NCI-H774 (cell line): Measurements from ENCODE around the gene PCDHA7.
"Not testable (repeated sequence)": the region's sequence is repeated elsewhere in the genome, so short reads cannot be mapped to it uniquely, and the experiment has no call there.

ENCODE experiments used
- DNase-seq: peaks from one replicate; lab custom pipeline; 2025; lab: John Stamatoyannopoulos, UW

Gene PCDHA7, protein sequence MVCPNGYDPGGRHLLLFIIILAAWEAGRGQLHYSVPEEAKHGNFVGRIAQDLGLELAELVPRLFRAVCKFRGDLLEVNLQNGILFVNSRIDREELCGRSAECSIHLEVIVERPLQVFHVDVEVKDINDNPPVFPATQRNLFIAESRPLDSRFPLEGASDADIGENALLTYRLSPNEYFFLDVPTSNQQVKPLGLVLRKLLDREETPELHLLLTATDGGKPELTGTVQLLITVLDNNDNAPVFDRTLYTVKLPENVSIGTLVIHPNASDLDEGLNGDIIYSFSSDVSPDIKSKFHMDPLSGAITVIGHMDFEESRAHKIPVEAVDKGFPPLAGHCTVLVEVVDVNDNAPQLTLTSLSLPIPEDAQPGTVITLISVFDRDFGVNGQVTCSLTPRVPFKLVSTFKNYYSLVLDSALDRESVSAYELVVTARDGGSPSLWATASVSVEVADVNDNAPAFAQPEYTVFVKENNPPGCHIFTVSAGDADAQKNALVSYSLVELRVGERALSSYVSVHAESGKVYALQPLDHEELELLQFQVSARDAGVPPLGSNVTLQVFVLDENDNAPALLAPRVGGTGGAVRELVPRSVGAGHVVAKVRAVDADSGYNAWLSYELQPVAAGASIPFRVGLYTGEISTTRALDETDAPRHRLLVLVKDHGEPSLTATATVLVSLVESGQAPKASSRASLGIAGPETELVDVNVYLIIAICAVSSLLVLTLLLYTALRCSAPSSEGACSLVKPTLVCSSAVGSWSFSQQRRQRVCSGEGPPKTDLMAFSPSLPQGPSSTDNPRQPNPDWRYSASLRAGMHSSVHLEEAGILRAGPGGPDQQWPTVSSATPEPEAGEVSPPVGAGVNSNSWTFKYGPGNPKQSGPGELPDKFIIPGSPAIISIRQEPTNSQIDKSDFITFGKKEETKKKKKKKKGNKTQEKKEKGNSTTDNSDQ

DNA sequence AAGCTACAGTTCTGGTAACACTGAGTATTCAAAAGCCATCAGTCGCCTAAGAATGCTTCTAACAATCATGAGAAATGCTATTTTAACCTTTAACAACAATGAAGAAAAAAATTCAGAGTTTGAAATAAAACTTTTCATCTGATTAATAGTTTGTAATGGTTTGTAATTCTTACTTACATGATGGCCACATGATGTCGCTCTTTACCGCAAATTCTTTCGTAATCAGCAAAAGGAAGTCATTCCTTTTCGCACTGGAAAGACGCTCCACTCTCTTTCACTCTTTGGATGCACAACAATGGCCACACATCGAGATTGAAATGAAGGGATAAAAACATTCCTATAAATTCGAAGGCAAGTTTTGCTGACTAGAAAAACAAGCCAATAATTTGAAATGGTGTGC is at the start of gene PCDHA7:
Gene PCDHA7 (plus strand): TSS at position 277 of the 400 bp plus-strand sequence. CDS start 115 bp downstream, at position 392.
- no peak for DNase-seq

DNA sequence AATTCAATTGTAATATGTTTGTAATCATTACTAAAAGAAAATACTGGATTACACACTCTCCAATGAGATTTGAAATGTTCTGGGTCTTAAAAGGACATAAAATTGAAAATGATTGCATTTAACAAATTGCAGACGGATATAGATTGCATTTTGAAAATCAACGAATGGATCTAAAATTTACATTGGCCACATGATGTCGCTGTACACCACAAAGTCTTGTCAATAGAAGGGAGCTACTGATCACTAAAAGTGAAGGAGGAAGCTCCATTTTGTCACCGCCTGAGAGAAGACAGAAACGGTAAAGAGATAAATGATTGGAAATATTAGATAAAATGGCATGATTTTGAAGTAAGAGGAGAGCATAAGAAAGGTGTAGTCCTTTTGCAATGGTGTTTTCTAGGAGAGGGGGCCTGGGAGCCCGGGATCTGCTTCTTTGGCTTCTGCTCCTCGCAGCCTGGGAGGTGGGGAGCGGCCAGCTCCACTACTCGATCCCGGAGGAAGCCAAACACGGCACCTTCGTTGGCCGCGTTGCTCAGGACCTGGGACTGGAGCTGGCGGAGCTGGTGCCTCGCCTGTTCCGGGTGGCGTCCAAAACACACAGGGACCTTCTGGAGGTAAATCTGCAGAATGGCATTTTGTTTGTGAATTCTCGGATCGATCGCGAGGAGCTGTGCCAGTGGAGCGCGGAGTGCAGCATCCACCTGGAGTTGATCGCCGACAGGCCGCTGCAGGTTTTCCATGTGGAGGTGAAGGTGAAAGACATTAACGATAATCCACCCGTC is 48.0 kb upstream of the PCDHA7 start, which contains the start of gene PCDHA1:
Gene PCDHA1 (plus strand): TSS at position 236 of the 782 bp plus-strand sequence.
- no peak for DNase-seq

DNA sequence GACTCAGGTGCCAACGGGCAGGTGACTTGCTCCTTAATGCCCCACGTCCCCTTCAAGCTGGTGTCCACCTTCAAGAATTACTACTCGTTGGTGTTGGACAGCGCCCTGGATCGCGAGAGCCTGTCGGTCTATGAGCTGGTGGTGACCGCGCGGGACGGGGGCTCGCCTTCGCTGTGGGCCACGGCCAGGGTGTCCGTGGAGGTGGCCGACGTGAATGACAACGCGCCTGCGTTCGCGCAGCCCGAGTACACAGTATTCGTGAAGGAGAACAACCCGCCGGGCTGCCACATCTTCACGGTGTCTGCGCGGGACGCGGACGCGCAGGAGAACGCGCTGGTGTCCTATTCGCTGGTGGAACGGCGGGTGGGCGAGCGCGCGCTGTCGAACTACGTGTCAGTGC is 46.6 kb upstream of the PCDHA7 start:
- DNase-seq, result not testable (repeated sequence)

GRCh38 chr5:140787849-140788504 is 46.1 kb upstream of the PCDHA7 start:
- not testable (repeated sequence) for DNase-seq

DNA sequence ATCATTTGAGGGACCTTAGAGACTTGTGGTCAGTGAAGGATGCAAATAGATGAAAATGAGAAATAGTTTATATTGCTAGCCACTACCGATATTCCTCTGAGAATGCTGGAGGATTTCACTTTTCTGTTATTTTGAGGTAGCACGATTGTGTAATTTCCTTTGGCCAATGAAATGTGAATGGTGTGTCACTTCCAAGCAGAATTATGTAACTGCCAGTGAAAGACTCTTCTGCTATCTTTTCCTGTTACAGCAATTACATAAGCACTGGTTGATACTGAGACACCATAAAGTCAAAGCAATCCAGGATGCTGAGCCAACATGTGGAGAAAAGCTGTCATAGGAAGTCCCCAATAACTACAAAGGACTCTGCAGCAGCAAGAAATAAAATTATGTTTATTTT is 43.0 kb upstream of the PCDHA7 start:
- DNase-seq, result no peak

DNA sequence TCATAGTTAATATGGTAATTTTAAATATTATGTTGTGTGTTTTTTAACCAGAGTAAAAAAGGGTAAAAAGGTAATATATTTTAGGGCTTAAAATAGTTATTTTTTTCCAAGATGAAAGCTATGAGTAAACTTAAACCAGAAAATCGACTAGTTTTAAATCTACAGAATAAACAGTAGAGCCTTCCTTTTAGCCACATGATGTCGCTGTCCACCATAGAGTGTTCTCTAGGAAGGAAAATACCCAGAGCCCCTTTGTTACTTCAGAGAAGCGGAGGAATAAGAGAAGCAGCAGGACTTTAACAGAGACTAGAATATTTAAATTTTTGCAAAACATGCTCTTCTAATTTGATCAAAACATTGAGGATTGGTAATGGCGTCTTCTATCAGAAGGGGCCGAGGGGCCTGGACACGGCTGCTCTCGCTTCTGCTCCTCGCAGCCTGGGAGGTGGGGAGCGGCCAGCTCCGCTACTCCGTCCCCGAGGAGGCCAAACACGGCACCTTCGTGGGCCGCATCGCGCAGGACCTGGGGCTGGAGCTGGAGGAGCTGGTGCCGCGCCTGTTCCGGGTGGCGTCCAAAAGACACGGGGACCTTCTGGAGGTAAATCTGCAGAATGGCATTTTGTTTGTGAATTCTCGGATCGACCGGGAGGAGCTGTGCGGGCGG is 39.3 kb upstream of the PCDHA7 start, which contains the start of gene PCDHA2:
Gene PCDHA2 (plus strand): TSS at position 258 of the 664 bp plus-strand sequence.
- DNase-seq, result no peak

GRCh38 chr5:140795259-140795641 is 38.8 kb upstream of the PCDHA7 start:
- DNase-seq, result no peak

GRCh38 chr5:140796072-140796717 is 37.9 kb upstream of the PCDHA7 start:
- not testable (repeated sequence) for DNase-seq

DNA sequence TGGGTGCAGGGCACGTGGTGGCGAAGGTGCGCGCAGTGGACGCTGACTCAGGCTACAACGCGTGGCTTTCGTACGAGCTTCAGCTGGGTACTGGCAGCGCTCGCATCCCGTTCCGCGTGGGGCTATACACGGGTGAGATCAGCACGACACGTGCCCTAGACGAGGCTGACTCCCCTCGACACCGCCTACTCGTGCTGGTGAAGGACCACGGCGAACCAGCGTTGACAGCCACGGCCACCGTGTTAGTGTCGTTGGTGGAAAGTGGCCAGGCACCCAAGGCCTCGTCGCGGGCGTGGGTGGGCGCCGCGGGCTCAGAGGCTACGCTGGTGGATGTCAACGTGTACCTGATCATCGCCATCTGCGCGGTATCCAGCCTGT is 37.4 kb upstream of the PCDHA7 start:
- DNase-seq, result no peak

DNA sequence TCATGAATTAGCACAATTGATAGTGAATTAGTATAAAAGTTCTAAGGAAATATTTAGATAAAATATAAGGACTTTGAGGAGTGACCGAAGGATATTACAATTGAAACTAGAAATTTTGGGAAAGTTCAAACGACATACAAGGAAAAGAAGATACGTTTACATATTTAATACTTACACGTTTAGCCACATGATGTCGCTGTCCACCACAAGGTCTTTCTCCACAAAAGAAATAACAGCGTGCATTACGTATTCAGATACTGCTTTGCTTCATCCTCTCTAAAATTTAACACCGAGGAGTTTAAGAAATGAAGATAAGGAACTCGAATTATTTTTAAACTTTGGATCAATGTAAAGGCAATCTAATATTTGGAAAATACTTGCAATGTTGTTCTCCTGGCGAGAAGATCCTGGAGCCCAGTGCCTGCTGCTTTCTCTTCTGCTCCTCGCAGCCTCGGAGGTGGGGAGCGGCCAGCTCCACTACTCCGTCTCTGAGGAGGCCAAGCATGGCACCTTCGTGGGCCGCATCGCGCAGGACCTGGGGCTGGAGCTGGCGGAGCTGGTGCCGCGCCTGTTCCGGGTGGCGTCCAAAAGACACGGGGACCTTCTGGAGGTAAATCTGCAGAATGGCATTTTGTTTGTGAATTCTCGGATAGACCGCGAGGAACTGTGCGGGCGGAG is 33.1 kb upstream of the PCDHA7 start, which contains the start of gene PCDHA3:
Gene PCDHA3 (plus strand): TSS at position 242 of the 678 bp plus-strand sequence.
- no peak for DNase-seq

DNA sequence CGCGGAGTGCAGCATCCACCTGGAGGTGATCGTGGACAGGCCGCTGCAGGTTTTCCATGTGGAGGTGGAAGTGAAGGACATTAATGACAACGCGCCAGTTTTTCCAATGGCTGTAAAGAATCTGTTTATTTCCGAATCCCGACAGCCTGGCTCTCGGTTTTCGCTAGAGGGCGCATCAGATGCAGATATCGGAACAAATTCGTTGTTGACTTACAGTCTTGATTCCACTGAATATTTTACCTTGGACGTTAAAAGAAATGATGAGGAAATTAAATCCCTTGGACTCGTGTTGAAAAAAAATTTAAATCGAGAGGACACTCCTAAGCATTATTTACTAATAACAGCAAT is 32.6 kb upstream of the PCDHA7 start:
- DNase-seq, result no peak

- DNase-seq, result not testable (repeated sequence)
These were observed 31.7 kb upstream of the PCDHA7 start for GRCh38 chr5:140802381-140802780.

GRCh38 chr5:140802781-140803271 is 31.2 kb upstream of the PCDHA7 start:
- DNase-seq, result no peak

GRCh38 chr5:140806834-140807775 is 27.0 kb upstream of the PCDHA7 start, which contains the start of gene PCDHA4:
Gene PCDHA4, plus strand, starts transcription at chr5:140807068.
- DNase-seq, result peak; percentile 80

DNA sequence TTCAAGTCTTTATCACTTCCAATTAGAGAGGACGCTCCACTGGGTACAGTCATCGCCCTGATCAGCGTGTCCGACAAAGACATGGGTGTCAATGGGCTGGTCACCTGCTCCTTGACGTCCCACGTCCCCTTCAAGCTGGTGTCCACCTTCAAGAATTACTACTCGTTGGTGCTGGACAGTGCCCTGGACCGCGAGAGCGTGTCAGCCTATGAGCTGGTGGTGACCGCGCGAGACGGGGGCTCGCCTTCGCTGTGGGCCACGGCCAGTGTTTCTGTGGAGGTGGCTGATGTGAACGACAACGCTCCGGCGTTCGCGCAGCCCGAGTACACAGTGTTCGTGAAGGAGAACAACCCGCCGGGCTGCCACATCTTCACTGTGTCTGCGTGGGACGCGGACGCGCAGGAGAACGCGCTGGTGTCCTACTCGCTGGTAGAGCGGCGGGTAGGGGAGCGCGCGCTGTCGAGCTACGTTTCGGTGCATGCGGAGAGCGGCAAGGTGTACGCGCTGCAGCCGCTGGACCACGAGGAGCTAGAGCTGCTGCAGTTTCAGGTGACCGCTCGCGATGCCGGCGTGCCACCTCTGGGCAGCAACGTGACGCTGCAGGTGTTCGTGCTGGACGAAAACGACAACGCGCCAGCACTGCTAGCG is 25.7 kb upstream of the PCDHA7 start:
- not testable (repeated sequence) for DNase-seq

- no peak for DNase-seq
These were observed 25.2 kb upstream of the PCDHA7 start for GRCh38 chr5:140808889-140809291.

GRCh38 chr5:140821375-140822280 is 12.4 kb upstream of the PCDHA7 start, which contains the start of gene PCDHA5:
Gene PCDHA5, plus strand, starts transcription at chr5:140821613.
- no peak for DNase-seq
